ENCODE results near the gene CD96.

The CD96 gene

DNA sequence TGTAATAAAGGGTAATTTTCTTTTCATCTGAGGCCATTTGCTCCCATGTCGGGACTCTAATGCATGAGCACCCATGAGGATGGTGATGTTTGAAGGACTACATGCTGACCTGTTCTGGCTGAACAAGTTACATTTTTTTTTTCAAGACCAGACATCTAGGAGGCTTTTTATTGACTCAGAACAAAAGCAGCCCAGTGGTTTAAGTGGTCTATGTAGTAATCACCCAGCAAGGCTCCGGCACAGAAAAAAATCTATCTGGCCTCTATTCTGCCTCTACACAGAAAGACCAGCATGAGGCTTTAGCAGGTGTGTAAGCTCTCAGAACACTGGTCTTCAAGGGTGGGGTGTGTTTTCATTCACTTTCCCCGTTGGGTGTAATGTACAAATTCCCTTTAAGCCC is 148.2 kb downstream of the CD96 start:
- TF ChIP-seq, protein P1, sequence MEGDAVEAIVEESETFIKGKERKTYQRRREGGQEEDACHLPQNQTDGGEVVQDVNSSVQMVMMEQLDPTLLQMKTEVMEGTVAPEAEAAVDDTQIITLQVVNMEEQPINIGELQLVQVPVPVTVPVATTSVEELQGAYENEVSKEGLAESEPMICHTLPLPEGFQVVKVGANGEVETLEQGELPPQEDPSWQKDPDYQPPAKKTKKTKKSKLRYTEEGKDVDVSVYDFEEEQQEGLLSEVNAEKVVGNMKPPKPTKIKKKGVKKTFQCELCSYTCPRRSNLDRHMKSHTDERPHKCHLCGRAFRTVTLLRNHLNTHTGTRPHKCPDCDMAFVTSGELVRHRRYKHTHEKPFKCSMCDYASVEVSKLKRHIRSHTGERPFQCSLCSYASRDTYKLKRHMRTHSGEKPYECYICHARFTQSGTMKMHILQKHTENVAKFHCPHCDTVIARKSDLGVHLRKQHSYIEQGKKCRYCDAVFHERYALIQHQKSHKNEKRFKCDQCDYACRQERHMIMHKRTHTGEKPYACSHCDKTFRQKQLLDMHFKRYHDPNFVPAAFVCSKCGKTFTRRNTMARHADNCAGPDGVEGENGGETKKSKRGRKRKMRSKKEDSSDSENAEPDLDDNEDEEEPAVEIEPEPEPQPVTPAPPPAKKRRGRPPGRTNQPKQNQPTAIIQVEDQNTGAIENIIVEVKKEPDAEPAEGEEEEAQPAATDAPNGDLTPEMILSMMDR (IDR thresholded peaks at IDR 0.05; ENCODE audit: low read depth, low read length), result no peak
- H3K4me3 ChIP-seq (replicated peaks in 1 of 2; ENCODE audit: low read depth in 2 of 2, low read length in 2 of 2), result no peak overlapping the region
- DNase-seq (ENCODE audit: low read depth in 2 of 2), result peak in 1 of 2 donors; percentile 60

DNA sequence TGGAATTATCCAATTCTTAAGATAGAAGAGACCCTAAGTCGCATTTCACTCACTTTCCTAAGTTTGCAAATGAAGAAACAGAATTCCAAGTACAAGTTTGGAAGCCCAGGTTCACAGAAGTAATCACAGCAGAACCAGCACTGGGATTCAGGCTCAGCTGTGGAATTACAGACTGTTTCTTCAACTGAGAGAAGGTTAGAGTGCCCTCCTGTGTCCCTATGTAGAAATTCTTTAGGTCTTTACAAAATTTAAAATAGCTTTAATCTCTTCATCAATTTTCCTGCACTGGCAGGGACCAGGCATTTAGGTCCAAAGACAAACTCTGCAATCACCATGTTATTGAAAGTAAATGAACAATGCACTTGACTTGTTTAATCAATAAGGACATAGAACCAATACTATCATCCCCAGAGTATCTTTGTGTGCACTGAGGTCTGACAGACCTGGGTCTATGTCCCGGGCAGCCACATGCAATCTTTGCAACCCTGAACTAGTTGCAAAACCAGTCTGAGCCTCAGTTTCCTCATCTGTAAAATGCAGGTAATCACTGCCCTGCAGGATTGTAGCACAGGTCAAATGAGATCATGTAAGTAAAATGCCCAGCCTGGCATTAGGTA is 149.4 kb downstream of the CD96 start:
- H3K4me3 ChIP-seq (replicated peaks in 1 of 2; ENCODE audit: low read depth in 2 of 2, low read length in 2 of 2), result no peak overlapping the region
- DNase-seq (ENCODE audit: low read depth in 2 of 2), result peak; percentile 71 to 76
- TF ChIP-seq, protein P1 (IDR thresholded peaks at IDR 0.05; ENCODE audit: low read depth, low read length), result peak; percentile 49

DNA sequence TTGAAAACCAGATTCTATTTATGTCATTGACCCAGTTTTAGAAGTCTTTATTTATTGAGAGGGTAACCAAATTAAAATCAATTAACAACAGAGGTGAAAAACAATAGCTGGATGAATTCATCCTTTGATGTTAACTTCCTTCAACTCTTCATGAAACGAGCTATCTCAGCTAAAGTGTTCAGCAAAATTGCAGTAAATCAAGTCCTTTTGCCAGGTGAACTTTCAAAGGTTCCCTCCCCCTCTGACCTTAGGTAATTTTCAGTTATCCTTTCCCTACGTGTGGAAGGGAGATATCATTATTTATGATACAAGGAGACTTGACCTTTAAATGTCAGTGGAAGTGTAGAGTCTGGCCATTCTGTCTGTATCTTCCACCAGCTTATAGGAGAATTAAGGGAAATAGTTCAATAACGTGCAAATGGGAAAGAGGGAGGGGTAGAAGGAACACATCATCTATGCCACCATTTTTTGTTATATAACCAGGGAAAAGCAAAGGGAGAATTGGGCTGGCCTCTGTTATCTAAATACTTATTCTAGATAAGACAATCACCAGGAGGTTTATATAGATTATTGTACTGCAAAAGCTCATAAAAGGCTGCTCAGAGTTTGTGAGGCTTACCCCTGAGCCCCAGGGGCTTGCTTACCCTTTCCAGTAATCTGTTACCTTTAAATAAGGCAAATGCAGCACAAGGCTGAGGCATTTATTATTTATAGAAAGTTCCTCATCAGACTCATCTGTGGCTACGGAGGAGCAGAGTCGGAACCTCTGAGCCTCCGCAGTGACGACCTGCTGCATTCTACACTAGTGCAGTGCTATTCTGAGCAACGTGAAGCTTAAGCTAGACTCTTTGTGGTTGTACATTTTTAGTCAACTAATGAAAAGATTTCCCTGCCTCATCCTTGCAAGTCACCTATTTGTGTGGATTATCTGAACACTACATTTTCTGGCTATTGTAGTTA is 150.9 kb downstream of the CD96 start:
- TF ChIP-seq, protein P1 (IDR thresholded peaks at IDR 0.05; ENCODE audit: low read depth, low read length), result no peak
- H3K4me3 ChIP-seq (replicated peaks in 1 of 2; ENCODE audit: low read depth in 2 of 2, low read length in 2 of 2), result no peak overlapping the region
- no peak for DNase-seq (ENCODE audit: low read depth in 2 of 2)

DNA sequence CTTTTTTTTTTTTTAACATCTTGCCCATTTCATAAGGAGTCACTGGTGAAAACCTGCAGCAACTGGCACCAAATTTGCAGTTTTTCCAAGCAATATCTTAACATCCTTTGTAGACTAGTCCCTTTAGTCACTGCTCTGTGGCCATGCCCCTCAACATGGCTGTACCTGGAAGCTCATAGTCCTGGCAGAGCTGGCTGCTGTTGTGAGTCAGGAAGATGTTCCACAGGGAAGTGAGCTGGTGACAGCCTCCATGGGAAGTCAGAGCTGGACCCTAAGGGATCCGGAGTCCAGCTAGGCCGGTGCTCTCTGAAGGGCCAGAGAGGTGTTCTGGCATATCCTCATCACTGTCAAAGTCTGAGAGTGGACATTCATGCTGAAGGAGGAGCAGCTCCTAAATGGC is 152.5 kb downstream of the CD96 start:
- TF ChIP-seq, protein P1 (IDR thresholded peaks at IDR 0.05; ENCODE audit: low read depth, low read length), result no peak
- DNase-seq (ENCODE audit: low read depth in 2 of 2), result no peak
- H3K4me3 ChIP-seq (replicated peaks in 1 of 2; ENCODE audit: low read depth in 2 of 2, low read length in 2 of 2), result no peak overlapping the region

DNA sequence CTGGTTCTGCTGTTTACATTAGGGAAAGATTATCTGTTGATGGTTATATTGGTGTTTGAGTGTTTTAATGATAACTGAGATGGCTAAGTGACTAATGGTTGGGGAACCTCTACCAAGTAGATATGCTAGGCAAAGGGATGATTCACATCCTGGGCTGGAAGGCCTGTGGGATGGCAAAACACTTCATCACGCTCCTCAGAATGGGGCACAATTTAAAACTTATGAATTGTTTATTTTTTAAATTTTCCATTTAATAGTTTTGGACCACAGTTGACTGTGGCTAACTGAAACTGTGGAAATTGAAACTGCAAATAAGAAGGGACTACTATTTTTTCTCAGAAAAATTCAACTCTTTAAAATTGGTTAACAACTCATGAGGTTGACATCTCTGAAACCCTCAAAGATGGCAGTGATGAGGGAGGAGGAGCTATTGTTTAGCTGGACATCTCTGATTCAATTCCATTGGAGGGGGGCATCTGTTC is 153.7 kb downstream of the CD96 start:
- no peak overlapping the region for H3K4me3 ChIP-seq (replicated peaks in 1 of 2; ENCODE audit: low read depth in 2 of 2, low read length in 2 of 2)
- peak; percentile 55 to 86 for DNase-seq (ENCODE audit: low read depth in 2 of 2)
- TF ChIP-seq, protein P1 (IDR thresholded peaks at IDR 0.05; ENCODE audit: low read depth, low read length), result no peak

GRCh38 chr3:111700054-111700453 is 158.1 kb downstream of the CD96 start:
- no peak overlapping the region for H3K4me3 ChIP-seq (replicated peaks in 1 of 2; ENCODE audit: low read depth in 2 of 2, low read length in 2 of 2)
- no peak for DNase-seq (ENCODE audit: low read depth in 2 of 2)
- TF ChIP-seq, protein P1 (IDR thresholded peaks at IDR 0.05; ENCODE audit: low read depth, low read length), result no peak
